Measurements from ENCODE around the gene PSKH1.
A peak's percentile ranks its signal among the peaks of the same experiment; 100 is the strongest.
"Not testable (repeated sequence)": the region's sequence is repeated elsewhere in the genome, so short reads cannot be mapped to it uniquely, and the experiment has no call there.

Gene PSKH1

GRCh38 chr16:67892899-67893742 lies at the start of gene PSKH1:
Gene PSKH1, plus strand, starts transcription at chr16:67893254. Its CDS starts 15,496 bp downstream, at chr16:67908750.
- peak; percentile 86 for DNase-seq (ENCODE audit: low read depth)

GRCh38 chr16:67843343-67843765 lies 49.7 kb upstream of the PSKH1 start:
- DNase-seq (ENCODE audit: low read depth) = no peak

GRCh38 chr16:67844497-67844896 lies 48.6 kb upstream of the PSKH1 start:
- no peak for DNase-seq (ENCODE audit: low read depth)

GRCh38 chr16:67845291-67846062 lies 47.6 kb upstream of the PSKH1 start:
- DNase-seq (ENCODE audit: low read depth) = no peak

- no peak for DNase-seq (ENCODE audit: low read depth)
Measured at GRCh38 chr16:67846063-67846319, 47.1 kb upstream of the PSKH1 start.

- peak; percentile 83 for DNase-seq (ENCODE audit: low read depth)
Measured at GRCh38 chr16:67846320-67847063, 46.6 kb upstream of the PSKH1 start, which contains the start of gene NUTF2. Gene NUTF2, plus strand, starts transcription at chr16:67846933. Its CDS starts 18,198 bp downstream, at chr16:67865131.

GRCh38 chr16:67847064-67847861 lies 45.8 kb upstream of the PSKH1 start, which contains the start of gene CENPT:
Gene CENPT, minus strand, starts transcription at chr16:67847693. Its CDS starts 13,834 bp downstream, at chr16:67833859.
- DNase-seq (ENCODE audit: low read depth) = peak; percentile 11

- DNase-seq (ENCODE audit: low read depth) = no peak
Measured at GRCh38 chr16:67848118-67848517, 44.9 kb upstream of the PSKH1 start.

- no peak for DNase-seq (ENCODE audit: low read depth)
Measured at GRCh38 chr16:67853670-67854069, 39.4 kb upstream of the PSKH1 start.

- no peak for DNase-seq (ENCODE audit: low read depth)
Measured at GRCh38 chr16:67855789-67856188, 37.3 kb upstream of the PSKH1 start.

- DNase-seq (ENCODE audit: low read depth) = no peak
Measured at GRCh38 chr16:67856927-67857546, 36.0 kb upstream of the PSKH1 start.

GRCh38 chr16:67857547-67858233 lies 35.4 kb upstream of the PSKH1 start:
- no peak for DNase-seq (ENCODE audit: low read depth)

GRCh38 chr16:67858500-67858899 lies 34.6 kb upstream of the PSKH1 start:
- DNase-seq (ENCODE audit: low read depth) = no peak

GRCh38 chr16:67860589-67861398 lies 32.3 kb upstream of the PSKH1 start:
- DNase-seq (ENCODE audit: low read depth) = no peak

GRCh38 chr16:67861877-67862276 lies 31.2 kb upstream of the PSKH1 start:
- DNase-seq (ENCODE audit: low read depth) = no peak

- no peak for DNase-seq (ENCODE audit: low read depth)
Measured at GRCh38 chr16:67862623-67863583, 30.2 kb upstream of the PSKH1 start.

GRCh38 chr16:67864044-67864443 lies 29.0 kb upstream of the PSKH1 start:
- DNase-seq (ENCODE audit: low read depth) = not testable (repeated sequence)

- no peak for DNase-seq (ENCODE audit: low read depth)
Measured at GRCh38 chr16:67864594-67864993, 28.5 kb upstream of the PSKH1 start.

All from stimulated activated CD8-positive, alpha-beta memory T cell treated with anti-CD3 and anti-CD28 coated beads, Interleukin-15, amount 100 ng/mL, for 24 hours (primary cell).